Hepatocyte (in vitro differentiated cells): ENCODE measurements around the gene SYT7. TPM values are rescaled to one million over a fixed set of nuclear protein-coding genes. Genes with fewer than 3 reads are reported as not detected.

ENCODE experiments used
- DNase-seq: peaks from one replicate; pipeline ENCODE4 v3.0.0-alpha.2; 2016; ENCODE audit warnings: low spot score
- H2AFZ ChIP-seq: fragments of 200-600 bp; sonication (generic); 2 replicates; pipeline ENCODE4 v1.6.0; 2016; ENCODE audit warnings: antibody characterized with exemption, mild to moderate bottlenecking
- H3K27ac ChIP-seq: fragments of 200-600 bp; sonication (generic); 2 replicates; pipeline ENCODE4 v1.5.1; 2016; ENCODE audit warnings: mild to moderate bottlenecking
- H3K27me3 ChIP-seq: fragments of 200-600 bp; sonication (generic); 2 replicates; pipeline ENCODE4 v1.6.1; 2016
- H3K36me3 ChIP-seq: fragments of 200-600 bp; sonication (generic); replicated peaks from 2 replicates; pipeline ENCODE4 v1.5.1; 2016; ENCODE audit warnings: low read depth; ENCODE audit not compliant: insufficient read depth
- H3K4me1 ChIP-seq: fragments of 200-600 bp; sonication (generic); 2 replicates; pipeline ENCODE4 v1.5.1; 2016; ENCODE audit warnings: mild to moderate bottlenecking, moderate library complexity; ENCODE audit not compliant: insufficient read depth
- H3K4me2 ChIP-seq: fragments of 200-600 bp; sonication (generic); 2 replicates; pipeline ENCODE4 v1.6.0; 2016
- H3K4me3 ChIP-seq: fragments of 200-600 bp; sonication (generic); 2 replicates; pipeline ENCODE4 v1.5.1; 2016; ENCODE audit warnings: mild to moderate bottlenecking
- H3K79me2 ChIP-seq: fragments of 200-600 bp; sonication (generic); 2 replicates; pipeline ENCODE4 v1.6.0; 2017; ENCODE audit warnings: mild to moderate bottlenecking
- H3K9me2 ChIP-seq: fragments of 200-600 bp; sonication (generic); replicated peaks from 2 replicates; pipeline ENCODE4 v1.6.0; 2017; ENCODE audit warnings: mild to moderate bottlenecking; ENCODE audit not compliant: insufficient read depth
- H3K9me3 ChIP-seq: fragments of 200-600 bp; sonication (generic); 2 replicates; pipeline ENCODE4 v1.5.1; 2016; ENCODE audit warnings: low read depth, mild to moderate bottlenecking
- H4K20me1 ChIP-seq: fragments of 200-600 bp; sonication (generic); 2 replicates; pipeline ENCODE4 v1.6.0; 2016; ENCODE audit warnings: mild to moderate bottlenecking; ENCODE audit not compliant: insufficient read depth, poor library complexity, severe bottlenecking
- EZH2 ChIP-seq: fragments of 200-600 bp; sonication (generic); IDR thresholded peaks from 2 replicates; pipeline ENCODE4 v1.6.1; 2016; ENCODE audit warnings: antibody characterized with exemption, mild to moderate bottlenecking, borderline replicate concordance
- EZH2phosphoT487 ChIP-seq: fragments of 200-600 bp; sonication (generic); IDR thresholded peaks from one replicate; pipeline ENCODE4 v1.6.1; 2018; ENCODE audit warnings: antibody characterized with exemption, mild to moderate bottlenecking, low read depth, moderate library complexity; ENCODE audit not compliant: unreplicated experiment, severe bottlenecking
- WGBS: methylation state at CpG from one replicate; pipeline ENCODE4 v1.1.6; 2016; ENCODE audit warnings: low lambda C conversion rate; ENCODE audit errors: missing lambda C conversion rate; 5-methylcytosine and 5-hydroxymethylcytosine counted together
- polyA plus RNA-seq: library from polyadenylated mRNA; unstranded; fragments of >200 nt; fragmentation: Nextera tagmentation; extraction: Ambion mirVana; gene quantifications from 2 replicates; pipeline ENCODE4 v1.2.1, GENCODE V29; 2016
- total RNA-seq: library from RNA; depleted of rRNA; stranded (reverse); fragments of >200 nt; gene quantifications from 2 replicates; pipeline ENCODE4 v1.2.3, GENCODE V29; 2014
- TF ChIP-seq, protein P1 (sequence below): fragments of 200-600 bp; sonication (generic); IDR thresholded peaks from 2 replicates; pipeline ENCODE4 v1.5.1; 2016; ENCODE audit warnings: antibody characterized with exemption, mild to moderate bottlenecking; ENCODE audit not compliant: poor library complexity

Gene SYT7
- total and polyA plus RNA-seq, 2 experiments from 2014 or later = 11.3 to 15.5 TPM

- Histone ChIP-seq H3K9me3 (no peaks in the 10 kb centered on the region), H3K36me3 (no peaks in the 10 kb centered on the region), H3K79me2 (no peaks in the 10 kb centered on the region), H3K4me3 (no peak overlapping the region), H3K9me2 (no peaks in the 10 kb centered on the region), H2AFZ (no peak overlapping the region), H3K4me1 (peaks cover 19% of the 10 kb centered on the region), H3K4me2 (no peak overlapping the region), H3K27ac (no peak overlapping the region), H4K20me1 (no peaks in the 10 kb centered on the region), H3K27me3 (peaks cover 21% of the 10 kb centered on the region)
- TF ChIP-seq, protein P1, sequence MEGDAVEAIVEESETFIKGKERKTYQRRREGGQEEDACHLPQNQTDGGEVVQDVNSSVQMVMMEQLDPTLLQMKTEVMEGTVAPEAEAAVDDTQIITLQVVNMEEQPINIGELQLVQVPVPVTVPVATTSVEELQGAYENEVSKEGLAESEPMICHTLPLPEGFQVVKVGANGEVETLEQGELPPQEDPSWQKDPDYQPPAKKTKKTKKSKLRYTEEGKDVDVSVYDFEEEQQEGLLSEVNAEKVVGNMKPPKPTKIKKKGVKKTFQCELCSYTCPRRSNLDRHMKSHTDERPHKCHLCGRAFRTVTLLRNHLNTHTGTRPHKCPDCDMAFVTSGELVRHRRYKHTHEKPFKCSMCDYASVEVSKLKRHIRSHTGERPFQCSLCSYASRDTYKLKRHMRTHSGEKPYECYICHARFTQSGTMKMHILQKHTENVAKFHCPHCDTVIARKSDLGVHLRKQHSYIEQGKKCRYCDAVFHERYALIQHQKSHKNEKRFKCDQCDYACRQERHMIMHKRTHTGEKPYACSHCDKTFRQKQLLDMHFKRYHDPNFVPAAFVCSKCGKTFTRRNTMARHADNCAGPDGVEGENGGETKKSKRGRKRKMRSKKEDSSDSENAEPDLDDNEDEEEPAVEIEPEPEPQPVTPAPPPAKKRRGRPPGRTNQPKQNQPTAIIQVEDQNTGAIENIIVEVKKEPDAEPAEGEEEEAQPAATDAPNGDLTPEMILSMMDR = no peak
- TF ChIP-seq EZH2 = no peak
- no peak for TF ChIP-seq EZH2phosphoT487
- DNase-seq = no peak
- WGBS = 91% methylated on average over 10 of the region's 12 CpGs
These were observed 29.2 kb downstream of the SYT7 start for GRCh38 chr11:61551634-61552033.

DNA sequence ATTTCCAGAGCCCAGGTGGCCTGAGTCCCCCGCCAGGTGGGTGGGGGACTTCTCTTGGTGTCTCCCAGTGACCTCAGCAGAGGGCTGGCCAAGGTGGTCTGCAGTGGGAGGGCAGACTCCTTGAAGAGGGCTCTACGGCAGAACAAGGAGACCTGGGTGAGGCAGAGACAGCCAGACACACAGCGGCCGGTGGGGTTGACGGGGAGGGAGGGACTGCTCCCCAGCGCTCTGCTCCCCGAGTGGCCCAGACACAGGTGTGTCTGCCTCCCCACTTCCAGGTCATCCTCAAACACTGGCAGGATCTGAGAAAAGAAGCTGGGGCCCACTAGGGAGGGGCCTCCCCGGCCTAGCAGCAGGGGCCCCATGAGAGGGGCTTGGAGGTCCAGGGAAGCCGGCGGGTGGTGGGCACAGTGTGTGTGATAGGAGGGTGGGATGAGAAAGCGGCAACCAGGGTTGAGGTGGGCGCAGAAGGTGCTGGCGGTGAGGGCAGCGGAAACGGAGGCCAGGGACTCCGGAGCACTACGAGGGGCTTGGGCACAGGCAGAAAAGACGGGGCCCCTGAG, 30.1 kb downstream of the SYT7 start:
- TF ChIP-seq, protein P1 = no peak
- TF ChIP-seq EZH2 (no peak), EZH2phosphoT487 (no peak)
- Histone ChIP-seq H3K36me3 (no peaks in the 10 kb centered on the region), H3K4me3 (no peak overlapping the region), H3K27me3 (peaks cover 14% of the 10 kb centered on the region), H3K9me2 (no peaks in the 10 kb centered on the region), H3K4me2 (no peak overlapping the region), H3K9me3 (no peaks in the 10 kb centered on the region), H3K4me1 (peaks cover 17% of the 10 kb centered on the region), H4K20me1 (no peaks in the 10 kb centered on the region), H2AFZ (no peak overlapping the region), H3K79me2 (no peaks in the 10 kb centered on the region), H3K27ac (no peak overlapping the region)
- 92% methylated on average over 18 of the region's 18 CpGs for WGBS
- no peak for DNase-seq

DNA sequence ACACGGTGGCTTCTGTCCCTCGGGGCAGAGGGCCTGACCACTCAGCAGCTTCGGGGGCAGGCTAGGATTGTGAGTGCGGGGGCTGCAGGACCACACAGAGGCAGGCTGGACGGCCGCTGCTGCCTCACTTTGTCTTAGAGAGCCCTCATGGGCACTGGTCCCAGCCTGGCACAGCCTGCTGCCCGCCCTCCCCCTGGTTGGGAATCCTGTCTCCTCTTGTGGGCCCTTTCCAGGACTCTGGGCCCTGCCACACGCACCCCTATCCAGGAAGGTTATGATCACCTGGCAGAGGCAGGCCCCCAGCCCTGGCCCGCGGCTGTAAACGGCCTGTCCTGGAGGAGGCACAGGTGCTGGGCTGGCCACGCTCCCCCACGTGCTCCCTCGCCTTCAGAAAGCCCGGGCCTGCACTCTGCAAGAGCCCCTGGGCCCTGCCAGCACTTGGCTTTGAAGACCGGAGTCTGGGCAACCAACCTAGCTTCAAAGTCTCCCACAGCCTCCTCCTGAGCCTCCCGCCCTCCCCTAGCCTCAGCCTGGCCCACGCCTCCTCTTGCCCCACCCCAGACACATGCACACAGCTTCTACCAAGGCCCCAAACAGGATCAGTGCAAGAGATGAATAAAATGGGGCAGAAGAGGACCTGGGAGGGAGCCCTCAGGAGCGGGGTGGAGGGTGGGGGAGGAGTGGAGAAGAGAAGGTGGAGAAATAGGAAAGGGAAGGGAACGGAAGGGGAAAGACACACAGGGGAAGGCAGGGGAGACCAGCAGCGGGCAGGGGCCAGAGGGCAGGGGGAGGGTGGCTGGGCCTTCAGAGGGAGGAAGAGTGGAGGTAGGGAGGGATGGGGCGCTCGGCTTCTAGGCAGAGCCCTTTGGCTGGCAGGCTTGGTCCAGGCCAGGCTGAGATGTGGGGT, 31.0 kb downstream of the SYT7 start:
- no peak for DNase-seq
- 84% methylated on average over 20 of the region's 23 CpGs for WGBS
- H3K4me2 ChIP-seq = no peak overlapping the region
- H3K79me2 ChIP-seq = no peaks in the 10 kb centered on the region
- H3K4me1 ChIP-seq = peaks cover 10% of the 10 kb centered on the region
- no peaks in the 10 kb centered on the region for H4K20me1 ChIP-seq
- no peak for TF ChIP-seq EZH2phosphoT487
- TF ChIP-seq, protein P1 = no peak
- TF ChIP-seq EZH2 = no peak
- no peaks in the 10 kb centered on the region for H3K9me2 ChIP-seq
- H3K36me3 ChIP-seq = no peaks in the 10 kb centered on the region
- H3K9me3 ChIP-seq = no peaks in the 10 kb centered on the region
- no peak overlapping the region for H2AFZ ChIP-seq
- no peak overlapping the region for H3K4me3 ChIP-seq
- H3K27me3 ChIP-seq = peaks cover 6% of the 10 kb centered on the region
- H3K27ac ChIP-seq = no peak overlapping the region
